A549 (cell line): ENCODE data around the gene SLC45A1.

Source experiments
- BCL3 ChIP-seq: fragments of >200 bp; sonication (Bioruptor Twin); formaldehyde crosslinking; IDR thresholded peaks from 3 replicates; pipeline ENCODE4 v1.6.1; 2016
- CHD4 ChIP-seq: fragments of 200-600 bp; sonication (generic); IDR thresholded peaks from 2 replicates; pipeline ENCODE4 v1.6.1; 2016; ENCODE audit warnings: antibody characterized with exemption, mild to moderate bottlenecking, borderline replicate concordance
- CTCF ChIP-seq: fragments of >200 bp; sonication (Bioruptor Twin); formaldehyde crosslinking; IDR thresholded peaks from 3 replicates; pipeline ENCODE4 v1.5.1; 2016
- JUN ChIP-seq, 2 experiments: fragments of >200 bp; sonication (Bioruptor Twin); formaldehyde crosslinking; IDR thresholded peaks; 2 replicates in 1 of 2; 3 replicates in 1 of 2; pipeline ENCODE4 v1.6.1; 2016 to 2017
- MAZ ChIP-seq: fragments of 150-350 bp; IDR thresholded peaks from 2 replicates; pipeline ENCODE4 v1.6.1; 2014; ENCODE audit warnings: antibody characterized with exemption, low read depth, low read length, borderline replicate concordance
- NPAS2 ChIP-seq: fragments of 250-450 bp; sonication (Bioruptor Pico); IDR thresholded peaks from 2 replicates; pipeline ENCODE4 v1.8.0; 2022; ENCODE audit warnings: mild to moderate bottlenecking, moderate library complexity, borderline replicate concordance
- PHF8 ChIP-seq: fragments of 200-600 bp; sonication (generic); IDR thresholded peaks from 2 replicates; pipeline ENCODE4 v1.6.1; 2016; ENCODE audit warnings: low read depth, mild to moderate bottlenecking, antibody characterized with exemption, moderate library complexity, borderline replicate concordance
- POLR2A ChIP-seq: IDR thresholded peaks from 2 replicates; pipeline ENCODE4 v1.6.1; 2012; ENCODE audit warnings: mild to moderate bottlenecking, low read length
- RCOR1 ChIP-seq: fragments of 150-350 bp; IDR thresholded peaks from 2 replicates; pipeline ENCODE4 v1.6.1; 2014; ENCODE audit warnings: antibody characterized with exemption, low read length, low read depth
- RFX5 ChIP-seq: fragments of 450-650 bp; IDR thresholded peaks from 2 replicates; pipeline ENCODE4 v1.7.1; 2014; ENCODE audit warnings: antibody characterized with exemption, mild to moderate bottlenecking, moderate library complexity
- ZSCAN20 ChIP-seq: fragments of 250-450 bp; sonication (Bioruptor Pico); IDR thresholded peaks from 2 replicates; pipeline ENCODE4 v1.8.0; 2022; ENCODE audit warnings: mild to moderate bottlenecking, moderate library complexity

GRCh38 chr1:8276173-8276914 is 41.6 kb upstream of the SLC45A1 start:
- TF ChIP-seq CTCF (no peak), PHF8 (no peak), CHD4 (no peak), POLR2A (no peak), NPAS2 (CRISPR knock-in tag) (no peak), BCL3 (no peak), MAZ (no peak), RFX5 (no peak), JUN (IDR thresholded peaks at IDR 0.05) (no peak), ZSCAN20 (CRISPR knock-in tag) (no peak), RCOR1 (no peak)
